Ovary (tissue), 3 donors: ENCODE results near the gene RUSC1.

Experiments
- CTCF ChIP-seq, 3 donors: fragments of 450-650 bp in 2 of 3; fragments of 200-600 bp in 1 of 3; IDR thresholded peaks; one replicate each; pipeline versions ENCODE4 v1.5.1 to v1.8.0; 2016 to 2022; ENCODE audit warnings: antibody characterized with exemption in 3 of 3, mild to moderate bottlenecking in 1 of 3
- EP300 ChIP-seq: sonication (generic); formaldehyde crosslinking; IDR thresholded peaks from one replicate; pipeline ENCODE4 v1.6.1; 2017; ENCODE audit warnings: antibody characterized with exemption
- POLR2A ChIP-seq: fragments of 450-650 bp; IDR thresholded peaks from one replicate; pipeline ENCODE4 v1.6.1; 2017; ENCODE audit warnings: antibody characterized with exemption, mild to moderate bottlenecking, moderate library complexity
- donor health status: DM: no; HTN: no; CAD: no.

- TF ChIP-seq POLR2A (no peak), CTCF (IDR thresholded peaks at IDR 0.05) (no peak), EP300 (no peak)
Measured at GRCh38 chr1:155313261-155313660, 7.4 kb upstream of the RUSC1 start.
